H4 (cell line): Measurements from ENCODE around the gene BTAF1. TPM values are rescaled to one million over a fixed set of nuclear protein-coding genes. Genes with fewer than 3 reads are reported as not detected.

Experiments used
- DNase-seq: peaks from one replicate; pipeline ENCODE4 v3.0.0-alpha.2; 2015; ENCODE audit warnings: low spot score
- total RNA-seq: library from RNA; depleted of rRNA; stranded (reverse); fragments of >200 nt; shearing (Covaris generic); gene quantifications from 2 replicates; pipeline ENCODE4 v1.2.3, GENCODE V29; 2014; rRNA removed

Gene BTAF1
- total RNA-seq, 1 experiment from 2014 or later = 14.1 TPM

GRCh38 chr10:92052088-92052487 lies 128.5 kb downstream of the BTAF1 start:
- no peak for DNase-seq

GRCh38 chr10:92052741-92053140 lies 129.2 kb downstream of the BTAF1 start:
- no peak for DNase-seq

- no peak for DNase-seq
Observed at GRCh38 chr10:92054807-92055206, 131.2 kb downstream of the BTAF1 start.

- no peak for DNase-seq
Observed at GRCh38 chr10:92062273-92062672, 138.7 kb downstream of the BTAF1 start.

GRCh38 chr10:92064506-92064905 lies 140.9 kb downstream of the BTAF1 start:
- DNase-seq = no peak

- DNase-seq = no peak
Observed at GRCh38 chr10:92066386-92066785, 142.8 kb downstream of the BTAF1 start.

GRCh38 chr10:92068900-92069299 lies 145.3 kb downstream of the BTAF1 start:
- no peak for DNase-seq

GRCh38 chr10:92074126-92074887 lies 150.7 kb downstream of the BTAF1 start:
- DNase-seq = no peak

- no peak for DNase-seq
Observed at GRCh38 chr10:92075829-92076228, 152.3 kb downstream of the BTAF1 start.

GRCh38 chr10:92076722-92077121 lies 153.2 kb downstream of the BTAF1 start:
- DNase-seq = no peak

- no peak for DNase-seq
Observed at GRCh38 chr10:92079003-92079402, 155.4 kb downstream of the BTAF1 start.

Other genes starting within 250 kb of the BTAF1 start
- 13.1 and 13.2 TPM in 2 replicates for gene TNKS2, start 125.3 kb upstream of the BTAF1 start, total RNA-seq
- gene FGFBP3, start 14.3 kb upstream of the BTAF1 start, total RNA-seq = 0.21 and 0.45 TPM in 2 replicates